CD4-positive, alpha-beta T cell (primary cell): ENCODE results near the gene TP53. TPM values are rescaled to one million over a fixed set of nuclear protein-coding genes. Genes with fewer than 3 reads are reported as not detected.
"Not testable (repeated sequence)": the region's sequence is repeated elsewhere in the genome, so short reads cannot be mapped to it uniquely, and the experiment has no call there.

Source experiments
- ATAC-seq: fragments of 200-7000 bp; cut with Tn5 transposase; one replicate; pipeline ENCODE4 v1.10.0; 2022; ENCODE audit warnings: mild to moderate bottlenecking; ENCODE audit not compliant: poor library complexity
- CTCF ChIA-PET: fragments of 350-600 bp; sonication (Branson Sonifier 250); formaldehyde crosslinking; loops from one replicate; lab custom pipeline; 2021; ENCODE audit warnings: antibody characterized with exemption, inconsistent platforms; lab: Charles Lee
- POLR2A ChIA-PET: fragments of 350-600 bp; sonication (Branson Sonifier 250); formaldehyde crosslinking; loops from one replicate; lab custom pipeline; 2021; ENCODE audit warnings: antibody characterized with exemption, inconsistent platforms; lab: Charles Lee
- DNase-seq, 14 experiments: peaks; one replicate each; pipeline ENCODE4 v3.0.0-alpha.2; 2013 to 2020; ENCODE audit warnings: mixed read lengths in 2 of 14
- H3K27ac ChIP-seq, 2 donors: one replicate each; pipeline versions ENCODE4 v1.5.1 to v1.7.0; 2013; ENCODE audit warnings: low read length in 2 of 2, low read depth in 1 of 2, mild to moderate bottlenecking in 1 of 2
- H3K27me3 ChIP-seq, 2 experiments: 1 replicate in 1 of 2; 2 replicates in 1 of 2; pipeline versions ENCODE4 v1.6.1 to v1.7.0; 2013; ENCODE audit warnings: low read length in 2 of 2, control low read depth in 1 of 2, mild to moderate bottlenecking in 1 of 2, moderate library complexity in 1 of 2; ENCODE audit not compliant: insufficient read depth in 2 of 2, control insufficient read depth in 1 of 2
- H3K36me3 ChIP-seq: one replicate; pipeline ENCODE4 v1.6.1; 2013; ENCODE audit warnings: low read length, control low read depth; ENCODE audit not compliant: insufficient read depth
- H3K4me1 ChIP-seq: one replicate; pipeline ENCODE4 v1.6.1; 2013; ENCODE audit warnings: low read length, control low read depth; ENCODE audit not compliant: insufficient read depth
- H3K4me3 ChIP-seq: one replicate; pipeline ENCODE4 v1.5.1; 2013; ENCODE audit warnings: mild to moderate bottlenecking, low read length, moderate library complexity
- H3K9me3 ChIP-seq, 2 experiments: 1 replicate in 1 of 2; 2 replicates in 1 of 2; pipeline versions ENCODE4 v1.6.1 to v1.7.0; 2013; ENCODE audit warnings: low read length in 2 of 2, mild to moderate bottlenecking in 2 of 2, control low read depth in 1 of 2, moderate library complexity in 1 of 2; ENCODE audit not compliant: control insufficient read depth in 1 of 2, insufficient read depth in 1 of 2
- H3K27ac Mint-ChIP-seq: one replicate; pipeline ENCODE4 v1.8.0; 2020; ENCODE audit warnings: mixed read lengths
- H3K27me3 Mint-ChIP-seq: one replicate; pipeline ENCODE4 v1.8.0; 2021; ENCODE audit warnings: mixed read lengths
- H3K36me3 Mint-ChIP-seq: one replicate; pipeline ENCODE4 v1.8.0; 2021; ENCODE audit warnings: low read depth, mixed read lengths
- H3K4me1 Mint-ChIP-seq: one replicate; pipeline ENCODE4 v1.8.0; 2021; ENCODE audit warnings: low read depth, mixed read lengths
- H3K4me3 Mint-ChIP-seq: one replicate; pipeline ENCODE4 v1.8.0; 2020; ENCODE audit warnings: mild to moderate bottlenecking, mixed read lengths
- H3K9me3 Mint-ChIP-seq: one replicate; pipeline ENCODE4 v1.8.0; 2020; ENCODE audit warnings: mixed read lengths
- intact Hi-C, 2 experiments: fragments of 100-400 bp; cut with DNase I in 1 of 2; cut with micrococcal nuclease in 1 of 2; formaldehyde crosslinking; loops; one replicate each; pipeline versions ENCODE4 v1.15.1 to v1.9.0; 2023 to 2025; cut with DNase I, micrococcal nuclease
- total RNA-seq, 174 experiments: library from RNA in 2 of 174; stranded (reverse) in 2 of 174; gene quantifications; one replicate each; pipeline ENCODE4 v1.2.3 and lab custom pipeline; 2021 to 2026
- TF ChIP-seq, protein P1 (sequence below): fragments of 200-600 bp; IDR thresholded peaks from one replicate; pipeline ENCODE4 v1.8.0; 2022; ENCODE audit warnings: antibody characterized with exemption, mild to moderate bottlenecking

TP53 gene
- total RNA-seq, 2 experiments from 2014 or later: 25.8 to 26.0 TPM

GRCh38 chr17:7626307-7626706, 61.0 kb downstream of the TP53 start:
- no peak overlapping the region for H3K27ac ChIP-seq
- intact Hi-C loops: no loop called here
- H3K9me3 ChIP-seq: no peaks in the 10 kb centered on the region
- H3K4me1 Mint-ChIP-seq: peaks cover 20% of the 10 kb centered on the region
- no peak overlapping the region for H3K4me3 ChIP-seq
- H3K36me3 ChIP-seq: no peaks in the 10 kb centered on the region
- ChIA-PET POLR2A (interaction anchor here (1.7 to 3.5 kb wide), 5 partner anchors 12 to 231 kb away, joined by 5 to 119 read pairs (median 22); partner anchors contain the start of genes ATP1B2, FXR2, MPDU1 and NAA38), CTCF (interaction anchor here (0.7 to 1.1 kb wide), 2 partner anchors 43 to 574 kb away, joined by 3 read pairs; partner anchors contain the start of gene MPDU1)
- peak overlapping the region; percentile 95 for H3K4me3 Mint-ChIP-seq
- ATAC-seq (no peak), DNase-seq (peak in 2 of 14 experiments; percentile 43)
- H3K27me3 Mint-ChIP-seq: no peaks in the 10 kb centered on the region
- H3K36me3 Mint-ChIP-seq: peaks cover 13% of the 10 kb centered on the region
- no peaks in the 10 kb centered on the region for H3K27me3 ChIP-seq
- peak overlapping the region; percentile 82 for H3K27ac Mint-ChIP-seq
- TF ChIP-seq, protein P1, sequence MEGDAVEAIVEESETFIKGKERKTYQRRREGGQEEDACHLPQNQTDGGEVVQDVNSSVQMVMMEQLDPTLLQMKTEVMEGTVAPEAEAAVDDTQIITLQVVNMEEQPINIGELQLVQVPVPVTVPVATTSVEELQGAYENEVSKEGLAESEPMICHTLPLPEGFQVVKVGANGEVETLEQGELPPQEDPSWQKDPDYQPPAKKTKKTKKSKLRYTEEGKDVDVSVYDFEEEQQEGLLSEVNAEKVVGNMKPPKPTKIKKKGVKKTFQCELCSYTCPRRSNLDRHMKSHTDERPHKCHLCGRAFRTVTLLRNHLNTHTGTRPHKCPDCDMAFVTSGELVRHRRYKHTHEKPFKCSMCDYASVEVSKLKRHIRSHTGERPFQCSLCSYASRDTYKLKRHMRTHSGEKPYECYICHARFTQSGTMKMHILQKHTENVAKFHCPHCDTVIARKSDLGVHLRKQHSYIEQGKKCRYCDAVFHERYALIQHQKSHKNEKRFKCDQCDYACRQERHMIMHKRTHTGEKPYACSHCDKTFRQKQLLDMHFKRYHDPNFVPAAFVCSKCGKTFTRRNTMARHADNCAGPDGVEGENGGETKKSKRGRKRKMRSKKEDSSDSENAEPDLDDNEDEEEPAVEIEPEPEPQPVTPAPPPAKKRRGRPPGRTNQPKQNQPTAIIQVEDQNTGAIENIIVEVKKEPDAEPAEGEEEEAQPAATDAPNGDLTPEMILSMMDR: no peak
- no peaks in the 10 kb centered on the region for H3K9me3 Mint-ChIP-seq
- peaks cover 21% of the 10 kb centered on the region for H3K4me1 ChIP-seq

DNA sequence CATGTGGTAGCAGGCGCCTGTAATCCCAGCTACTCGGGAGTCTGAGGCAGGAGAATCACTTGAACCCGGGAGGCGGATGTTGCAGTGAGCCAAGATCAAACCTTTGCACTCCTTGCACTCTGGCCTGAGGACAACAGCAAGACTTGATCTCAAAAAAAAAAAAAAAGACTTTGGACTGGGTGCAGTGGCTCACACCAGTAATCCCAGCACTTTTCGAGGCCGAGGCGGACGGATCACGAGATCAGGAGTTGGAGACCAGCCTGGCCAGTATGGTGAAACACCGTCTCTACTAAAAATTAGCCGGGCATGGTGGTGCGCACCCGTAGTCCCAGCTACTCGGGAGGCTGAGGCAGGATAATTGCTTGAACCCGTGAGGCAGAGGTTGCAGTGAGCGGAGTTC, 61.5 kb downstream of the TP53 start:
- CTCF ChIA-PET: interaction anchor here (0.7 to 0.9 kb wide), 2 partner anchors 65 to 573 kb away, joined by 3 to 4 read pairs; no protein-coding TSS in a partner anchor
- peaks cover 21% of the 10 kb centered on the region for H3K4me1 ChIP-seq
- POLR2A ChIA-PET: interaction anchor here (3.5 kb wide), 1 partner anchor 61 kb away, joined by 119 read pairs; the partner anchor contains the start of genes TP53 and WRAP53
- H3K9me3 ChIP-seq, DNase-seq, intact Hi-C loops, H3K27me3 ChIP-seq, H3K36me3 ChIP-seq, H3K9me3 Mint-ChIP-seq, ATAC-seq, H3K4me3 ChIP-seq, H3K27me3 Mint-ChIP-seq, H3K27ac Mint-ChIP-seq, H3K27ac ChIP-seq, H3K4me3 Mint-ChIP-seq: not testable (repeated sequence)
- H3K4me1 Mint-ChIP-seq: peaks cover 20% of the 10 kb centered on the region
- H3K36me3 Mint-ChIP-seq: peaks cover 13% of the 10 kb centered on the region

GRCh38 chr17:7623661-7624060, 63.6 kb downstream of the TP53 start:
- no peak for DNase-seq
- TF ChIP-seq, protein P1: no peak
- intact Hi-C loops: no loop called here
- Histone ChIP-seq H3K4me3 (no peak overlapping the region), H3K27ac (no peak overlapping the region), H3K9me3 (no peaks in the 10 kb centered on the region), H3K4me1 (peaks cover 21% of the 10 kb centered on the region), H3K27me3 (no peaks in the 10 kb centered on the region), H3K36me3 (no peaks in the 10 kb centered on the region)
- ATAC-seq: no peak
- Mint-ChIP-seq H3K4me3 (no peak overlapping the region), H3K27ac (no peak overlapping the region), H3K27me3 (no peaks in the 10 kb centered on the region), H3K9me3 (no peaks in the 10 kb centered on the region), H3K4me1 (peaks cover 20% of the 10 kb centered on the region), H3K36me3 (peaks cover 13% of the 10 kb centered on the region)
- ChIA-PET POLR2A (no interaction called here), CTCF (no interaction called here)

DNA sequence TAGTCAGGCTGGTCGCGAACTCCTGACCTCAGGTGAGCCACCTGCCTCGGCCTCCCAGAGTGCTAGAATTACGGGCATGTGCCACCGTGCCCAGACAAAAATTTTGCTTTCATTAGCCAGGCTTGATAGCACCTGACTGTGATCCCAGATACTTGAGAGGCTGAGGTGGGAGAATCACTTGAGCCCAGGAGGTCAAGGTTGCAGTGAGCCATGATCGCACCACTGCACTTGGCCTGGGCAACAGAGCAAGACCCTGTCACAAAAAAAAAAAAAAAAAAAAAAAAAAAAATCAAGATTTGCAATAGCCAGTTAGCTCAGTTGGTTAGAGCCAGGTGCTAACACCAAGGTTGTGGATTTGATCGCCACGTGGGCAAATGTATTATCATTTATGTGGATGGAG, 66.5 kb downstream of the TP53 start:
- ChIA-PET CTCF (no interaction called here), POLR2A (no interaction called here)
- Mint-ChIP-seq H3K36me3 (no peaks in the 10 kb centered on the region), H3K27ac (no peak overlapping the region), H3K9me3 (no peaks in the 10 kb centered on the region), H3K4me3 (no peak overlapping the region), H3K4me1 (no peaks in the 10 kb centered on the region), H3K27me3 (no peaks in the 10 kb centered on the region)
- no peaks in the 10 kb centered on the region for H3K9me3 ChIP-seq
- no peaks in the 10 kb centered on the region for H3K36me3 ChIP-seq
- no peak overlapping the region for H3K4me3 ChIP-seq
- ATAC-seq (no peak), DNase-seq (no peak)
- no peak overlapping the region for H3K27ac ChIP-seq
- H3K27me3 ChIP-seq: no peaks in the 10 kb centered on the region
- intact Hi-C loops: no loop called here
- H3K4me1 ChIP-seq: no peaks in the 10 kb centered on the region
- TF ChIP-seq, protein P1: no peak
